Ascending aorta (tissue), 2 donors: ENCODE measurements around the gene TFPT. TPM values are rescaled to one million over a fixed set of nuclear protein-coding genes. Genes with fewer than 3 reads are reported as not detected.
A peak's percentile ranks its signal among the peaks of the same experiment; 100 is the strongest.

Source experiments
- DNase-seq, 2 donors: peaks; one replicate each; pipeline ENCODE4 v3.0.0-alpha.2; 2019; ENCODE audit warnings: low spot score in 2 of 2
- H3K27ac ChIP-seq, 2 donors: fragments of 200-600 bp; sonication (generic); one replicate each; pipeline ENCODE4 v1.5.1; 2016 to 2017; ENCODE audit warnings: mild to moderate bottlenecking in 1 of 2
- H3K27me3 ChIP-seq: fragments of 200-600 bp; sonication (generic); one replicate; pipeline ENCODE4 v1.5.1; 2017
- H3K36me3 ChIP-seq, 2 donors: fragments of 200-600 bp; sonication (generic); one replicate each; pipeline ENCODE4 v1.5.1; 2016
- H3K4me1 ChIP-seq, 2 donors: fragments of 200-600 bp; sonication (generic); one replicate each; pipeline ENCODE4 v1.5.1; 2016 to 2017; ENCODE audit warnings: mild to moderate bottlenecking in 1 of 2
- H3K4me3 ChIP-seq, 2 donors: fragments of 200-600 bp; sonication (generic); one replicate each; pipeline ENCODE4 v1.5.1; 2016 to 2017; ENCODE audit warnings: mild to moderate bottlenecking in 1 of 2
- H3K9me3 ChIP-seq, 2 donors: fragments of 200-600 bp; sonication (generic); one replicate each; pipeline ENCODE4 v1.5.1; 2016
- intact Hi-C: fragments of 100-400 bp; cut with DNase I; formaldehyde crosslinking; loops from one replicate; pipeline ENCODE4 v1.15.1; 2023
- total RNA-seq: library from RNA; depleted of rRNA; stranded (reverse); fragments of >200 nt; gene quantifications from one replicate; pipeline ENCODE4 v1.1.0, GENCODE V29; 2016
- TF ChIP-seq, protein P1 (sequence below), 3 experiments: fragments of 200-600 bp in 2 of 3; fragments of 450-650 bp in 1 of 3; sonication (generic) in 2 of 3; IDR thresholded peaks; one replicate each; pipeline ENCODE4 v1.5.1; 2016 to 2019; ENCODE audit warnings: antibody characterized with exemption in 3 of 3, mild to moderate bottlenecking in 1 of 3, moderate library complexity in 1 of 3

The TFPT gene
- 10.6 TPM for total RNA-seq

DNA sequence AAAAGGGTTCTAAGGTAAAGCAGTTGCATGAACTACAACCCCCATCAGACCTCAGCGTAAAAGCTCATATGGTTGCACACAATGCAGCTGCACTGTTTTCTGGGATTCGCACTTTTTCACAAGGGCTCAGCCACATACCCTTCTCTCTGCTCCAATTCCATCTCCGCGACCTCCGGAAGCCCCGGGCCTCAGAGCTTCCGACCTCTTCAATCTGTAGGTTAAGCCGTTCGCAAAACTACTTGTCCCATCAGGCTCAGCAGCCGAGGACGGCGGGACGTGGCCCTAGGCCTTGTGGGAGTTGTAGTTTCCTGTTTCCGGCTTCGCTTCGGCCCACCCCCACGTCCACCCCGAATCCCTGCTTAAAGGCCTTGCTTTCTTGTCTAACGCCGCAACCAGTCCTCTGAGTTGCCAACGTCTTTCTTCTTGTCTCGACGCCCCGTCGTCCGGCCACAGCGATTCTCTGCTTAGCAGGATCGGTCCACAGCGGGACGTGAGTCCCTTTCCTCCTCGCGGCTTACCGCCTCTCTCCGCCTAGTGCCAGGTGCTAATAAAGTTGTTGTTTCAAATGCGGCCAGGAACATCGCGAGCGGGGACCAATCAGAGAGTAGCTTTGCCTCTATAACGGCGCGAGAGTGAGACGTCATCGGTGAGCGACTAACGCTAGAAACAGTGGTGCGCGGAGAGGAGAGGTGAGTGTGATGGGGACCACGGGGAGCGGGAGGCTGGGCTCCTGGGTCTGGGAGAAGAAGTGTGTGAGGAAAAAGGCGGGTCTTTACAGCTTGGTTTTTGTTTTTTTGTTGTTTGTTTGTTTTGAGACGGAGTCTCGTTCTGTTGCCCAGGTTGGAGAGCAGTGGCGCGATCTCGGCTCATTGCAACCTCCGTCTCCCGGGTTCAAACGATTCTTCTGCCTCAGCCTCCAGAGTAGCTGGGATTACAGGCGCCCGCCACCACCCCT is at the start of gene TFPT, which contains the start of gene PRPF31:
TSS of gene TFPT (minus strand) at position 549 of the 955 bp plus-strand sequence. CDS start at position 161, 388 bp downstream.
TSS of gene PRPF31 (plus strand) at position 646 of the 955 bp plus-strand sequence. CDS start 2,525 bp downstream, outside the sequence.
- TF ChIP-seq, protein P1, sequence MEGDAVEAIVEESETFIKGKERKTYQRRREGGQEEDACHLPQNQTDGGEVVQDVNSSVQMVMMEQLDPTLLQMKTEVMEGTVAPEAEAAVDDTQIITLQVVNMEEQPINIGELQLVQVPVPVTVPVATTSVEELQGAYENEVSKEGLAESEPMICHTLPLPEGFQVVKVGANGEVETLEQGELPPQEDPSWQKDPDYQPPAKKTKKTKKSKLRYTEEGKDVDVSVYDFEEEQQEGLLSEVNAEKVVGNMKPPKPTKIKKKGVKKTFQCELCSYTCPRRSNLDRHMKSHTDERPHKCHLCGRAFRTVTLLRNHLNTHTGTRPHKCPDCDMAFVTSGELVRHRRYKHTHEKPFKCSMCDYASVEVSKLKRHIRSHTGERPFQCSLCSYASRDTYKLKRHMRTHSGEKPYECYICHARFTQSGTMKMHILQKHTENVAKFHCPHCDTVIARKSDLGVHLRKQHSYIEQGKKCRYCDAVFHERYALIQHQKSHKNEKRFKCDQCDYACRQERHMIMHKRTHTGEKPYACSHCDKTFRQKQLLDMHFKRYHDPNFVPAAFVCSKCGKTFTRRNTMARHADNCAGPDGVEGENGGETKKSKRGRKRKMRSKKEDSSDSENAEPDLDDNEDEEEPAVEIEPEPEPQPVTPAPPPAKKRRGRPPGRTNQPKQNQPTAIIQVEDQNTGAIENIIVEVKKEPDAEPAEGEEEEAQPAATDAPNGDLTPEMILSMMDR (IDR thresholded peaks at IDR 0.05): no peak
- peaks cover 18 to 26% of the 10 kb centered on the region in 2 donors for H3K36me3 ChIP-seq
- peak within 1 kb of the TSS; percentile 91 to 94 for H3K27ac ChIP-seq
- H3K4me1 ChIP-seq: peaks cover 12 to 24% of the 10 kb centered on the region in 2 donors
- peak within 1 kb of the TSS; percentile 95 to 96 for H3K4me3 ChIP-seq
- DNase-seq: peak; percentile 85 to 99
- intact Hi-C loops: loop anchor here (1.0 kb wide), 2 partner anchors 13 to 22 kb away; partner anchors contain the start of genes CNOT3 and NDUFA3
- no peaks in the 10 kb centered on the region for H3K9me3 ChIP-seq
- no peaks in the 10 kb centered on the region for H3K27me3 ChIP-seq

DNA sequence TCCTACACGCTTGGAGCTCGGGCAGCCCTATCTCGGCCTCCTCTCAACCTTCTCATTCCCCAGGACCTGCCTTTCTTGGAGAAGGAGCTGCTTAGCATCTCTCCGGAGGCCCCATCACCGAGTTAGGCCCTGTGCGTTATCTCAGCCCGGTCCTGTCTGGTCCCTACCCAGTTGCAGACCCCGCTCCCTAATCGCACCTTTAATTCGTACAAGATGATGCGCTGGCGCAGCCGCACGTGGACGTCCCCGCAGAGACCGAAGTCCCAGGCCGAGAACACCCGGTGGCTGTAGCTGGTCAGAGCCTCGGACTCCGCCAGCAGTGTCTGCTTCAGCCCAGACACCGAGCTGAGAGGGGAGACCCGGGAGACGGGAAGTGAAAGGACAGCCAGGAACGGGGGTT is 49.8 kb upstream of the TFPT start:
- no peak overlapping the region for H3K4me3 ChIP-seq
- intact Hi-C loops: no loop called here
- DNase-seq: no peak
- H3K27ac ChIP-seq: no peak overlapping the region
- H3K36me3 ChIP-seq: no peaks in the 10 kb centered on the region
- H3K9me3 ChIP-seq: no peaks in the 10 kb centered on the region
- TF ChIP-seq, protein P1 (IDR thresholded peaks at IDR 0.05): no peak
- peaks cover 4% of the 10 kb centered on the region for H3K27me3 ChIP-seq
- H3K4me1 ChIP-seq: peaks cover 6 to 13% of the 10 kb centered on the region in 2 donors

DNA sequence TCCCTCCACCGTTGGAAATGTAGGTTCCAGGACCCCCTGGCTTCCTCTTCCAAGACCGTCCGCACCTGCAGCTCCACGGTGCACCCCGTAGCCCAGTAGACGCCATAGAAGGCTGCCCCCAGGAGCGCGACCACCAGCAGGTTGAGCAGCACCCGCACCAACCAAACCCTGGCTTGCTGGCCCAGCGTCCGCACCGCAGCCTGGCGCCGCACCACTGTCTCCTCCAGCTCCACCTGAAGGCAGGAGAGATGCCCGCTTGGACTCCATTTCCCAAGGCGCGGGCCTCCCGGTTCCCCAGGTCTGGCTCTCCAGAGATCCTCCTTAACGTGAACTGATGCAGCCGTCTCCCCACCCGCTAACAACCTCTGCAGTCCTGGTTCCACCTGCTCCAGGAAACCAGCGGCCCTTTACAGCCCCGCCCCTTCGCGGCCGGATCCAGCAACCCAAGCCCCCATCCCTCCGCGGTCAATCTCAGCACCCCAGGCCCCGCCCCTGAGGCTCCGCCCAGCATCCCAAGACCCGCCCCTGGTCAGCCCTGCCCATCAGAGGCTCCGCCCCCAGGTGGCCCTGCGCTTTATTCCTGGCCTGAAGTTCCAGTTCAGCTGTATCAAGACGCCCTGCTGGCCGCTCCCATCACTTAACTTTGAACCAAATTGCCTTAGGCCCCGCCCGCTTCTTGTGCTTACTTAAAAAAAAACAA is 49.1 kb upstream of the TFPT start:
- intact Hi-C loops: no loop called here
- TF ChIP-seq, protein P1 (IDR thresholded peaks at IDR 0.05): no peak
- Histone ChIP-seq H3K9me3 (no peaks in the 10 kb centered on the region), H3K4me1 (peaks cover 7 to 14% of the 10 kb centered on the region in 2 donors), H3K36me3 (no peaks in the 10 kb centered on the region), H3K4me3 (no peak overlapping the region), H3K27me3 (peaks cover 4% of the 10 kb centered on the region), H3K27ac (no peak overlapping the region)
- DNase-seq: peak in 1 of 2 donors; percentile 80

DNA sequence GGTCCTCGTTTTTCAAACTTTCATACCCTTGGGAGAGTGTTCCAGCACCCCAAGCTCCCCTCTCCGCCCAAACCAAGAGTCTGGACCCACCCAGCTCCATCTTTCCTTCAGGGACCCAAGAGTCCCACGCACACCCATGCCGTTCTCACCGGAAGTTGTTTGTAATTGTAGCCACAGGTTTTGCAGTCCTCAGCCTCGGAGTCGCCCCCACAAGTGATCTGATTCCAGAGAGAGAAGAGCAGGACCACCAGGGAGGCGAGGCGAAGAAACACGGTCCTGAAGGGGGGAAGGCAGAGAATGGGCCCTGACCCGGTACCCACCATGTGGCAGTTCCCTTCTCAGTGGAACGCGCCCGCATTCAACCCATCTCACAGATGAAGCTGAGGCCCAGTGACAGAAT is 47.4 kb upstream of the TFPT start:
- no peak overlapping the region for H3K27ac ChIP-seq
- peak overlapping the region in 1 of 2 donors; percentile 50 for H3K4me3 ChIP-seq
- no peaks in the 10 kb centered on the region for H3K9me3 ChIP-seq
- no peak for DNase-seq
- H3K4me1 ChIP-seq: peaks cover 15 to 21% of the 10 kb centered on the region in 2 donors
- TF ChIP-seq, protein P1 (IDR thresholded peaks at IDR 0.05): no peak
- H3K36me3 ChIP-seq: peaks cover 1% of the 10 kb centered on the region in 2 donors
- H3K27me3 ChIP-seq: peaks cover 4% of the 10 kb centered on the region
- intact Hi-C loops: no loop called here

- intact Hi-C loops: no loop called here
- Histone ChIP-seq H3K4me3 (peak overlapping the region; percentile 32 to 50), H3K27ac (no peak overlapping the region)
Observed at GRCh38 chr19:54162241-54162805, 46.9 kb upstream of the TFPT start.

More at GRCh38 chr19:54162241-54162805, 46.9 kb upstream of the TFPT start:
- TF ChIP-seq, protein P1 (IDR thresholded peaks at IDR 0.05): no peak
- Histone ChIP-seq H3K9me3 (no peaks in the 10 kb centered on the region), H3K27me3 (peaks cover 4% of the 10 kb centered on the region), H3K36me3 (peaks cover 7% of the 10 kb centered on the region in 2 donors), H3K4me1 (peaks cover 15 to 21% of the 10 kb centered on the region in 2 donors)
- peak; percentile 39 to 88 for DNase-seq
